DOHH2 (cell line): ENCODE data around the gene CLCN6.

Source experiments
- H3F3A ChIP-seq: fragments of 200-600 bp; sonication (generic), shearing (Covaris generic); 2 replicates; pipeline ENCODE4 v1.6.0; 2016; ENCODE audit warnings: antibody characterized with exemption, mild to moderate bottlenecking; ENCODE audit not compliant: control insufficient read depth, insufficient read depth
- H3K27ac ChIP-seq: fragments of 200-600 bp; sonication (generic); 2 replicates; pipeline ENCODE4 v1.5.1; 2014; ENCODE audit warnings: low read depth, mild to moderate bottlenecking, low read length, moderate library complexity
- H3K27me3 ChIP-seq: fragments of 200-600 bp; sonication (generic); 2 replicates; pipeline ENCODE4 v1.6.1; 2014; ENCODE audit warnings: mild to moderate bottlenecking, low read length, mixed read lengths; ENCODE audit not compliant: control insufficient read depth
- H3K36me3 ChIP-seq: fragments of 200-600 bp; sonication (generic); 2 replicates; pipeline ENCODE4 v1.6.1; 2014; ENCODE audit warnings: mild to moderate bottlenecking, low read length, moderate library complexity, mixed read lengths; ENCODE audit not compliant: control insufficient read depth
- H3K4me1 ChIP-seq: fragments of 200-600 bp; sonication (generic); 2 replicates; pipeline ENCODE4 v1.6.1; 2014; ENCODE audit warnings: mild to moderate bottlenecking, low read length, mixed read lengths; ENCODE audit not compliant: control insufficient read depth
- H3K4me2 ChIP-seq: fragments of 200-600 bp; sonication (generic); 2 replicates; pipeline ENCODE4 v1.6.0; 2014; ENCODE audit warnings: mild to moderate bottlenecking, low read length, moderate library complexity
- H3K4me3 ChIP-seq: fragments of 200-600 bp; sonication (generic); 2 replicates; pipeline ENCODE4 v1.5.1; 2014; ENCODE audit warnings: mild to moderate bottlenecking, low read length, mixed read lengths
- H3K79me2 ChIP-seq: fragments of 200-600 bp; sonication (generic); 2 replicates; pipeline ENCODE4 v1.6.1; 2014; ENCODE audit warnings: mild to moderate bottlenecking, low read length, mixed read lengths; ENCODE audit not compliant: control insufficient read depth
- H3K9me2 ChIP-seq: fragments of 200-600 bp; sonication (generic); replicated peaks from 2 replicates; pipeline ENCODE4 v1.6.1; 2014; ENCODE audit warnings: mild to moderate bottlenecking, low read length, mixed read lengths; ENCODE audit not compliant: control insufficient read depth
- H3K9me3 ChIP-seq: fragments of 200-600 bp; sonication (generic); 2 replicates; pipeline ENCODE4 v1.6.1; 2014; ENCODE audit warnings: antibody characterized with exemption, low read length, mixed read lengths; ENCODE audit not compliant: control insufficient read depth, insufficient read depth
- H4K20me1 ChIP-seq: fragments of 200-600 bp; sonication (generic); 2 replicates; pipeline ENCODE4 v1.6.0; 2014; ENCODE audit warnings: low read depth, mild to moderate bottlenecking, antibody characterized with exemption, low read length, moderate library complexity; ENCODE audit not compliant: control insufficient read depth, insufficient read depth
- CTCF ChIP-seq: fragments of 200-600 bp; sonication (generic); IDR thresholded peaks from one replicate; pipeline ENCODE4 v1.5.1; 2014; ENCODE audit warnings: antibody characterized with exemption, mild to moderate bottlenecking, low read depth, low read length; ENCODE audit not compliant: poor library complexity, severe bottlenecking
- EZH2phosphoT487 ChIP-seq: fragments of 200-600 bp; sonication (generic); IDR thresholded peaks from 2 replicates; pipeline ENCODE4 v1.6.1; 2017; ENCODE audit warnings: borderline replicate concordance, mild to moderate bottlenecking, antibody characterized with exemption, low read length, moderate library complexity, mixed read lengths

The CLCN6 gene

GRCh38 chr1:11813021-11813420 lies 7.0 kb downstream of the CLCN6 start:
- H3K27ac ChIP-seq, result peak overlapping the region; percentile 88
- no peaks in the 10 kb centered on the region for H3K9me3 ChIP-seq
- H3K79me2 ChIP-seq, result peaks cover 85% of the 10 kb centered on the region
- no peaks in the 10 kb centered on the region for H3K27me3 ChIP-seq
- peak overlapping the region; percentile 37 for H3K4me3 ChIP-seq
- TF ChIP-seq CTCF (no peak), EZH2phosphoT487 (no peak)
- peaks cover 90% of the 10 kb centered on the region for H3K36me3 ChIP-seq
- H3K4me2 ChIP-seq, result peak overlapping the region; percentile 57
- H3K9me2 ChIP-seq, result no peaks in the 10 kb centered on the region
- H4K20me1 ChIP-seq, result no peaks in the 10 kb centered on the region
- H3F3A ChIP-seq, result peaks cover 21% of the 10 kb centered on the region
- H3K4me1 ChIP-seq, result peaks cover 80% of the 10 kb centered on the region

GRCh38 chr1:11817192-11817591 lies 11.2 kb downstream of the CLCN6 start:
- Histone ChIP-seq H3K9me3 (no peaks in the 10 kb centered on the region), H3K36me3 (peaks cover 85% of the 10 kb centered on the region), H3K27me3 (no peaks in the 10 kb centered on the region), H3F3A (peaks cover 21% of the 10 kb centered on the region), H3K27ac (no peak overlapping the region), H3K79me2 (peaks cover 44% of the 10 kb centered on the region), H3K9me2 (no peaks in the 10 kb centered on the region), H3K4me2 (no peak overlapping the region), H3K4me1 (peaks cover 50% of the 10 kb centered on the region), H3K4me3 (no peak overlapping the region), H4K20me1 (no peaks in the 10 kb centered on the region)
- no peak for TF ChIP-seq CTCF
- no peak for TF ChIP-seq EZH2phosphoT487

GRCh38 chr1:11822091-11822490 lies 16.1 kb downstream of the CLCN6 start:
- no peaks in the 10 kb centered on the region for H3K9me2 ChIP-seq
- H4K20me1 ChIP-seq, result no peaks in the 10 kb centered on the region
- H3K36me3 ChIP-seq, result peaks cover 86% of the 10 kb centered on the region
- H3K79me2 ChIP-seq, result peaks cover 6% of the 10 kb centered on the region; the same call in 1 of the 2 replicates
- H3K4me3 ChIP-seq, result no peak overlapping the region
- no peaks in the 10 kb centered on the region for H3K27me3 ChIP-seq
- H3K4me2 ChIP-seq, result no peak overlapping the region
- no peaks in the 10 kb centered on the region; the same call in 1 of the 2 replicates for H3F3A ChIP-seq
- TF ChIP-seq EZH2phosphoT487 (no peak), CTCF (no peak)
- no peaks in the 10 kb centered on the region for H3K9me3 ChIP-seq
- peaks cover 8% of the 10 kb centered on the region for H3K4me1 ChIP-seq
- H3K27ac ChIP-seq, result no peak overlapping the region
